HepG2 (cell line): Measurements from ENCODE around the gene ZAR1L. TPM values are rescaled to one million over a fixed set of nuclear protein-coding genes. Genes with fewer than 3 reads are reported as not detected.

Source experiments
- ATAC-seq: fragments of 200-7000 bp; cut with Tn5 transposase; 3 replicates; pipeline ENCODE4 v1.9.1; 2020; ENCODE audit warnings: mild to moderate bottlenecking, moderate library complexity
- BruUV-seq: library from RNA; stranded (reverse); fragments of 400-500 nt; replicated peaks from 2 replicates; lab custom pipeline; 2021; lab: Mats Ljungman, UMichigan
- CTCF ChIA-PET: fragments of 300-600 bp; formaldehyde crosslinking; extraction: SDS; loops from one replicate; lab custom pipeline; 2021; ENCODE audit warnings: low total read pairs, inconsistent platforms, low intra/inter-chr PET ratio; lab: Yijun Ruan, JAX
- POLR2A ChIA-PET: fragments of 350-600 bp; sonication (Branson Sonifier 250); formaldehyde crosslinking; loops from one replicate; lab custom pipeline; 2020; ENCODE audit warnings: antibody characterized with exemption, inconsistent platforms; lab: Yijun Ruan, JAX
- DNase-seq: peaks from one replicate; pipeline ENCODE4 v3.0.0-alpha.2; 2015; ENCODE audit warnings: low spot score
- FAIRE-seq: peaks from 3 replicates; lab custom pipeline; 2011; peaks lifted over from hg19 to GRCh38; lab: Jason Lieb, UNC
- H2AFZ ChIP-seq: one replicate; pipeline ENCODE4 v1.6.1; 2011; ENCODE audit warnings: low read length, inconsistent platforms
- H3K27ac ChIP-seq: fragments of 300-600 bp; 3 replicates; pipeline ENCODE4 v1.8.0; 2011; ENCODE audit warnings: mixed run types, mild to moderate bottlenecking, mixed read lengths, low read length, inconsistent platforms; ENCODE audit not compliant: insufficient read depth; ENCODE audit errors: extremely low read length
- H3K27me3 ChIP-seq, 2 experiments: fragments of 200-600 bp in 1 of 2; 2 replicates in 1 of 2; 3 replicates in 1 of 2; pipeline versions ENCODE4 v1.6.0 to v1.8.0; 2011; ENCODE audit warnings: low read length in 2 of 2, mild to moderate bottlenecking in 2 of 2, moderate library complexity in 2 of 2, inconsistent platforms in 1 of 2; ENCODE audit not compliant: insufficient read depth in 2 of 2, control insufficient read depth in 1 of 2
- H3K36me3 ChIP-seq, 2 experiments: fragments of 200-600 bp in 1 of 2; replicated peaks in 1 of 2; 2 replicates in 1 of 2; 3 replicates in 1 of 2; pipeline versions ENCODE4 v1.5.1 to v1.8.0; 2011; ENCODE audit warnings: low read length in 2 of 2, inconsistent platforms in 1 of 2; ENCODE audit not compliant: insufficient read depth in 2 of 2, control insufficient read depth in 1 of 2
- H3K4me1 ChIP-seq: 2 replicates; pipeline ENCODE4 v1.5.1; 2012; ENCODE audit warnings: low read length, inconsistent platforms; ENCODE audit not compliant: insufficient read depth
- H3K4me2 ChIP-seq: 2 replicates; pipeline ENCODE4 v1.6.0; 2011; ENCODE audit warnings: low read depth, low read length, inconsistent platforms
- H3K4me3 ChIP-seq, 3 experiments: fragments of 200-600 bp in 1 of 3; sonication (generic), shearing (Covaris generic) in 1 of 3; replicated peaks in 1 of 3; 2 replicates each; pipeline ENCODE4 v1.5.1; 2011 to 2016; ENCODE audit warnings: low read length in 3 of 3, inconsistent platforms in 2 of 3, low read depth in 2 of 3, mild to moderate bottlenecking in 2 of 3, control low read depth in 1 of 3, mixed read lengths in 1 of 3; ENCODE audit not compliant: insufficient read depth in 1 of 3
- H3K79me2 ChIP-seq: one replicate; pipeline ENCODE4 v1.6.1; 2011; ENCODE audit warnings: low read length, inconsistent platforms; ENCODE audit not compliant: insufficient read depth
- H3K9ac ChIP-seq: 2 replicates; pipeline ENCODE4 v1.6.0; 2011; ENCODE audit warnings: mild to moderate bottlenecking, low read depth, low read length, inconsistent platforms; ENCODE audit not compliant: insufficient read depth
- H3K9me3 ChIP-seq: 2 replicates; pipeline ENCODE4 v1.5.1; 2012; ENCODE audit warnings: mild to moderate bottlenecking, low read length
- H4K20me1 ChIP-seq: 2 replicates; pipeline ENCODE4 v1.6.0; 2011; ENCODE audit warnings: inconsistent platforms, mild to moderate bottlenecking, low read length, moderate library complexity; ENCODE audit not compliant: insufficient read depth
- DDIT3 ChIP-seq: sonication (generic); formaldehyde crosslinking; IDR thresholded peaks from 2 replicates; pipeline ENCODE4 v1.4.0; 2020; ENCODE audit warnings: mild to moderate bottlenecking, missing genetic modification reagents
- FOXC1 ChIP-seq: sonication (generic); formaldehyde crosslinking; IDR thresholded peaks from 2 replicates; pipeline ENCODE4 v1.8.0; 2022; ENCODE audit warnings: mild to moderate bottlenecking, missing genetic modification reagents, borderline replicate concordance
- HDAC6 ChIP-seq: fragments of 200-600 bp; sonication (generic); IDR thresholded peaks from 2 replicates; pipeline ENCODE4 v1.7.0; 2017; ENCODE audit warnings: mild to moderate bottlenecking, antibody characterized with exemption, low read length, low read depth
- MNT ChIP-seq: fragments of 450-650 bp; IDR thresholded peaks from 2 replicates; pipeline ENCODE4 v1.6.1; 2016
- RARG ChIP-seq: sonication (generic); formaldehyde crosslinking; IDR thresholded peaks from 2 replicates; pipeline ENCODE4 v1.4.0; 2020; ENCODE audit warnings: low read depth, mild to moderate bottlenecking, missing genetic modification reagents
- REL ChIP-seq: sonication (generic); formaldehyde crosslinking; conservative IDR thresholded peaks from 2 replicates; pipeline ENCODE4 v1.8.0; 2022; ENCODE audit warnings: mild to moderate bottlenecking, missing genetic modification reagents, moderate library complexity
- THAP9 ChIP-seq: sonication (generic); formaldehyde crosslinking; IDR thresholded peaks from 2 replicates; pipeline ENCODE4; 2020; ENCODE audit warnings: missing genetic modification reagents, mild to moderate bottlenecking, borderline replicate concordance
- ZBTB4 ChIP-seq: sonication (generic); formaldehyde crosslinking; IDR thresholded peaks from 2 replicates; pipeline ENCODE4 v1.4.0; 2020; ENCODE audit warnings: missing genetic modification reagents, mild to moderate bottlenecking, borderline replicate concordance
- ZBTB46 ChIP-seq: sonication (generic); formaldehyde crosslinking; IDR thresholded peaks from 2 replicates; pipeline ENCODE4 v1.4.0; 2020; ENCODE audit warnings: mild to moderate bottlenecking, missing genetic modification reagents, borderline replicate concordance
- ZFP90 ChIP-seq: sonication (generic); formaldehyde crosslinking; IDR thresholded peaks from 2 replicates; pipeline ENCODE4 v1.8.0; 2022; ENCODE audit warnings: missing genetic modification reagents, mild to moderate bottlenecking, inconsistent platforms, borderline replicate concordance
- ZMAT5 ChIP-seq: sonication (generic); formaldehyde crosslinking; IDR thresholded peaks from 2 replicates; pipeline ENCODE4 v1.5.0; 2020; ENCODE audit warnings: mild to moderate bottlenecking, low read depth, missing genetic modification reagents, borderline replicate concordance
- ZMYM4 ChIP-seq: sonication (generic); formaldehyde crosslinking; IDR thresholded peaks from 2 replicates; pipeline ENCODE4 v1.8.1; 2023; ENCODE audit warnings: mild to moderate bottlenecking, missing genetic modification reagents
- ZNF121 ChIP-seq: sonication (generic); formaldehyde crosslinking; IDR thresholded peaks from 2 replicates; pipeline ENCODE4 v1.5.0; 2020; ENCODE audit warnings: mild to moderate bottlenecking, missing genetic modification reagents
- in situ Hi-C: cut with HindIII; loops from 2 replicates; pipeline ENCODE4 v1.10.0; 2017; ENCODE audit warnings: low pct_unique_long_range_greater_than_20kb; ENCODE audit not compliant: extremely low pct_ligation_motif_present
- intact Hi-C: fragments of 100-400 bp; cut with micrococcal nuclease; formaldehyde crosslinking; loops from one replicate; pipeline ENCODE4 v1.10.0; 2022; ENCODE audit not compliant: unreplicated experiment
- polyA plus RNA-seq, 8 experiments: library from polyadenylated mRNA; depleted of rRNA in 3 of 8; stranded (reverse) in 7 of 8; unstranded in 1 of 8; fragments of >200 nt; fragmentation: Illumina TruSeq in 4 of 8; extraction: Trizol in 4 of 8; gene quantifications; 2 replicates each; pipeline versions ENCODE4 v1.2.1 to v1.2.3, GENCODE V29; 2011 to 2016; ENCODE audit warnings: low read depth in 4 of 8, missing spikeins in 1 of 8, mixed read lengths in 1 of 8; ENCODE audit not compliant: insufficient read depth in 1 of 8
- total RNA-seq, 5 experiments: library from RNA; depleted of rRNA; stranded (reverse); fragments of >200 nt; fragmentation: Illumina TruSeq; extraction: Trizol; gene quantifications; 2 replicates each; pipeline ENCODE4 v1.2.3, GENCODE V29; 2016; ENCODE audit warnings: low read depth in 1 of 5

The ZAR1L gene
- total and polyA plus RNA-seq, 2 of the 13 experiments (the other 11 are each of a cell fraction or from before 2014, with no cell fraction given) = 0.09 TPM; not detected in 1

GRCh38 chr13:32323912-32324311, 8.7 kb upstream of the ZAR1L start:
- Histone ChIP-seq H3K4me3 (no peak overlapping the region), H3K9ac (no peak overlapping the region), H3K4me2 (no peak overlapping the region), H3K27ac (no peak overlapping the region), H3K4me1 (peaks cover 15% of the 10 kb centered on the region), H3K79me2 (no peaks in the 10 kb centered on the region), H4K20me1 (no peaks in the 10 kb centered on the region; the same call in 1 of the 2 replicates), H3K36me3 (peaks cover 3 to 36% of the 10 kb centered on the region in 2 experiments), H3K27me3 (no peaks in the 10 kb centered on the region), H3K9me3 (no peaks in the 10 kb centered on the region), H2AFZ (no peak overlapping the region)
- ChIA-PET CTCF (no interaction called here), POLR2A (no interaction called here)
- TF ChIP-seq THAP9 (CRISPR knock-in tag) (no peak), ZFP90 (CRISPR knock-in tag) (no peak), ZBTB4 (CRISPR knock-in tag) (no peak), ZMAT5 (CRISPR knock-in tag) (no peak), MNT (no peak), REL (no peak), HDAC6 (no peak), DDIT3 (no peak), ZNF121 (CRISPR knock-in tag) (no peak), FOXC1 (CRISPR knock-in tag) (no peak), ZBTB46 (no peak), ZMYM4 (CRISPR knock-in tag) (no peak), RARG (no peak)
- no peak for DNase-seq
- ATAC-seq = no peak
- BruUV-seq = no TSS peak
- intact Hi-C loops (no loop called here), in situ Hi-C loops (no loop called here)
- no peak for FAIRE-seq
